Suprapubic skin (tissue), 4 donors: ENCODE measurements around the gene TCP11L2.

Experiments
- POLR2A ChIP-seq, 2 donors: fragments of 450-650 bp; IDR thresholded peaks; one replicate each; pipeline ENCODE4 v1.6.1; 2017; ENCODE audit warnings: antibody characterized with exemption in 2 of 2, mild to moderate bottlenecking in 2 of 2, moderate library complexity in 2 of 2
- POLR2AphosphoS5 ChIP-seq, 3 donors: sonication (generic); formaldehyde crosslinking; IDR thresholded peaks; one replicate each; pipeline ENCODE4 v1.6.1; 2017; ENCODE audit warnings: antibody characterized with exemption in 3 of 3
- TF ChIP-seq, protein P1 (sequence below), 2 donors: fragments of 200-600 bp in 1 of 2; fragments of 450-650 bp in 1 of 2; sonication (generic) in 1 of 2; IDR thresholded peaks; one replicate each; pipeline ENCODE4 v1.5.1; 2016 to 2019; ENCODE audit warnings: antibody characterized with exemption in 2 of 2, mild to moderate bottlenecking in 1 of 2, moderate library complexity in 1 of 2

GRCh38 chr12:106389151-106389550, 86.6 kb downstream of the TCP11L2 start:
- TF ChIP-seq, protein P1, sequence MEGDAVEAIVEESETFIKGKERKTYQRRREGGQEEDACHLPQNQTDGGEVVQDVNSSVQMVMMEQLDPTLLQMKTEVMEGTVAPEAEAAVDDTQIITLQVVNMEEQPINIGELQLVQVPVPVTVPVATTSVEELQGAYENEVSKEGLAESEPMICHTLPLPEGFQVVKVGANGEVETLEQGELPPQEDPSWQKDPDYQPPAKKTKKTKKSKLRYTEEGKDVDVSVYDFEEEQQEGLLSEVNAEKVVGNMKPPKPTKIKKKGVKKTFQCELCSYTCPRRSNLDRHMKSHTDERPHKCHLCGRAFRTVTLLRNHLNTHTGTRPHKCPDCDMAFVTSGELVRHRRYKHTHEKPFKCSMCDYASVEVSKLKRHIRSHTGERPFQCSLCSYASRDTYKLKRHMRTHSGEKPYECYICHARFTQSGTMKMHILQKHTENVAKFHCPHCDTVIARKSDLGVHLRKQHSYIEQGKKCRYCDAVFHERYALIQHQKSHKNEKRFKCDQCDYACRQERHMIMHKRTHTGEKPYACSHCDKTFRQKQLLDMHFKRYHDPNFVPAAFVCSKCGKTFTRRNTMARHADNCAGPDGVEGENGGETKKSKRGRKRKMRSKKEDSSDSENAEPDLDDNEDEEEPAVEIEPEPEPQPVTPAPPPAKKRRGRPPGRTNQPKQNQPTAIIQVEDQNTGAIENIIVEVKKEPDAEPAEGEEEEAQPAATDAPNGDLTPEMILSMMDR (IDR thresholded peaks at IDR 0.05): no peak
- TF ChIP-seq POLR2AphosphoS5 (IDR thresholded peaks at IDR 0.05) (no peak), POLR2A (IDR thresholded peaks at IDR 0.05) (no peak)
